Natural killer cell (primary cell): ENCODE measurements around the gene DCTD. TPM values are rescaled to one million over a fixed set of nuclear protein-coding genes. Genes with fewer than 3 reads are reported as not detected.

Experiments
- ATAC-seq, 3 donors: fragments of 150-1000 bp in 2 of 3; fragments of 200-7000 bp in 1 of 3; cut with Tn5 transposase; 1 replicate in 1 of 3; 2 replicates in 2 of 3; pipeline ENCODE4 v1.10.0; 2021; ENCODE audit warnings: mild to moderate bottlenecking in 2 of 3, moderate library complexity in 2 of 3
- DNase-seq, 2 donors: peaks; one replicate each; pipeline versions ENCODE4 v3.0.0 to v3.0.0-alpha.2; 2013 to 2021; ENCODE audit warnings: mixed read lengths in 1 of 2
- H3K27ac ChIP-seq: one replicate; pipeline ENCODE4 v1.5.1; 2013; ENCODE audit warnings: mild to moderate bottlenecking, low read length
- H3K27me3 ChIP-seq: one replicate; pipeline ENCODE4 v1.6.1; 2013; ENCODE audit warnings: low read length; ENCODE audit not compliant: control insufficient read depth, insufficient read depth
- H3K36me3 ChIP-seq: one replicate; pipeline ENCODE4 v1.6.1; 2013; ENCODE audit warnings: low read length; ENCODE audit not compliant: control insufficient read depth, insufficient read depth
- H3K4me1 ChIP-seq: one replicate; pipeline ENCODE4 v1.6.1; 2013; ENCODE audit warnings: low read length; ENCODE audit not compliant: control insufficient read depth, insufficient read depth
- H3K4me3 ChIP-seq: one replicate; pipeline ENCODE4 v1.5.1; 2013; ENCODE audit warnings: low read length
- H3K9me3 ChIP-seq: one replicate; pipeline ENCODE4 v1.6.1; 2013; ENCODE audit warnings: low read length; ENCODE audit not compliant: control insufficient read depth, insufficient read depth
- H3K27ac Mint-ChIP-seq, 2 donors: one replicate each; pipeline ENCODE4 v1.8.0; 2022; ENCODE audit warnings: mild to moderate bottlenecking in 2 of 2, mixed read lengths in 2 of 2, moderate library complexity in 1 of 2
- H3K27me3 Mint-ChIP-seq, 2 donors: one replicate each; pipeline ENCODE4 v1.8.0; 2022; ENCODE audit warnings: low read depth in 2 of 2, mixed read lengths in 2 of 2
- H3K36me3 Mint-ChIP-seq: one replicate; pipeline ENCODE4 v1.8.0; 2022; ENCODE audit warnings: mixed read lengths
- H3K4me1 Mint-ChIP-seq, 2 donors: one replicate each; pipeline ENCODE4 v1.8.0; 2022; ENCODE audit warnings: mixed read lengths in 2 of 2
- H3K4me3 Mint-ChIP-seq: one replicate; pipeline ENCODE4 v1.8.0; 2022; ENCODE audit warnings: mild to moderate bottlenecking, moderate library complexity, mixed read lengths
- H3K9me3 Mint-ChIP-seq, 2 donors: one replicate each; pipeline ENCODE4 v1.8.0; 2022; ENCODE audit warnings: mixed read lengths in 2 of 2
- whole genome bisulfite sequencing: methylation state at CpG from one replicate; pipeline ENCODE4 v1.1.7; 2013; ENCODE audit warnings: missing lambda C conversion rate; ENCODE audit not compliant: insufficient coverage; 5-methylcytosine and 5-hydroxymethylcytosine counted together
- intact Hi-C: fragments of 100-400 bp; cut with micrococcal nuclease; formaldehyde crosslinking; loops from one replicate; pipeline ENCODE4 v1.14.2; 2022
- total RNA-seq, 4 donors: library from RNA; stranded (reverse); fragments of 120-200 nt in 1 of 4; gene quantifications; one replicate each; pipeline versions ENCODE4 v1.2.3 to v1.2.4, GENCODE V29; 2013 to 2022
- TF ChIP-seq, protein P1 (sequence below): fragments of 200-600 bp; IDR thresholded peaks from one replicate; pipeline ENCODE4 v1.8.0; 2022; ENCODE audit warnings: antibody characterized with exemption

Gene DCTD
- total RNA-seq, 3 donors from 2014 or later (not counting 1 experiment from before 2014, with no cell fraction given) = 57.2 to 68.2 (median 68.1) TPM

DNA sequence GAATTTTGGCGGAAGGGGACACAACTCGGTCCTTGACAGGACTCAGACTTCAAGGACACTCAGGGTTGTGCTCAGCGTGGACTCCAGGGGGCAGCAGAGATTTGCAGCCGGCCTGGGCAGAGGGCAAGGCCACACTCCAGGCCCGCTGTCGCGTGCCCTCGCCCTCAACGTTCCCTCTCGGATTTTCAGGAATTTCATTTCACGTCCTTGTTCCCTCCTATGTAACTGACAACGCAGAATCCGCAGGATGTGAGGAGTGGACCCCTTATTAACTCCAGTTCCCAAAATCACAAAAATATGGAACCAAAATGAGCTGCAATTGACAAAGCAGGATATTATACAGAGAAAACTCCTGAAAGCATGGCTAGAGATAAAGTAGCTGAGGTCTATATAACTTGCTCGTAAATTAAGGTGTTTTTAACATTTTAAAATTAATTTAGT lies 21.0 kb upstream of the DCTD start:
- Mint-ChIP-seq H3K9me3 (no peaks in the 10 kb centered on the region), H3K27me3 (peaks cover 14 to 32% of the 10 kb centered on the region in 2 donors), H3K4me1 (peaks cover 0 to 6% of the 10 kb centered on the region in 2 donors), H3K4me3 (no peak overlapping the region), H3K36me3 (no peaks in the 10 kb centered on the region), H3K27ac (no peak overlapping the region)
- Histone ChIP-seq H3K36me3 (no peaks in the 10 kb centered on the region), H3K4me3 (no peak overlapping the region), H3K27me3 (no peaks in the 10 kb centered on the region), H3K27ac (no peak overlapping the region), H3K4me1 (no peaks in the 10 kb centered on the region), H3K9me3 (no peaks in the 10 kb centered on the region)
- 17% methylated on average over 13 of the region's 14 CpGs for WGBS
- ATAC-seq (peak; percentile 84 to 100 (median 98)), DNase-seq (peak; percentile 53 to 76)
- TF ChIP-seq, protein P1, sequence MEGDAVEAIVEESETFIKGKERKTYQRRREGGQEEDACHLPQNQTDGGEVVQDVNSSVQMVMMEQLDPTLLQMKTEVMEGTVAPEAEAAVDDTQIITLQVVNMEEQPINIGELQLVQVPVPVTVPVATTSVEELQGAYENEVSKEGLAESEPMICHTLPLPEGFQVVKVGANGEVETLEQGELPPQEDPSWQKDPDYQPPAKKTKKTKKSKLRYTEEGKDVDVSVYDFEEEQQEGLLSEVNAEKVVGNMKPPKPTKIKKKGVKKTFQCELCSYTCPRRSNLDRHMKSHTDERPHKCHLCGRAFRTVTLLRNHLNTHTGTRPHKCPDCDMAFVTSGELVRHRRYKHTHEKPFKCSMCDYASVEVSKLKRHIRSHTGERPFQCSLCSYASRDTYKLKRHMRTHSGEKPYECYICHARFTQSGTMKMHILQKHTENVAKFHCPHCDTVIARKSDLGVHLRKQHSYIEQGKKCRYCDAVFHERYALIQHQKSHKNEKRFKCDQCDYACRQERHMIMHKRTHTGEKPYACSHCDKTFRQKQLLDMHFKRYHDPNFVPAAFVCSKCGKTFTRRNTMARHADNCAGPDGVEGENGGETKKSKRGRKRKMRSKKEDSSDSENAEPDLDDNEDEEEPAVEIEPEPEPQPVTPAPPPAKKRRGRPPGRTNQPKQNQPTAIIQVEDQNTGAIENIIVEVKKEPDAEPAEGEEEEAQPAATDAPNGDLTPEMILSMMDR = peak; percentile 82
- intact Hi-C loops = loop anchor here (1.0 kb wide), 1 partner anchor 324 kb away; no protein-coding TSS in a partner anchor

- H3K9me3 Mint-ChIP-seq = no peaks in the 10 kb centered on the region
- H3K4me1 Mint-ChIP-seq = peaks cover 0 to 6% of the 10 kb centered on the region in 2 donors
- DNase-seq (no peak), ATAC-seq (peak in 1 of 3 donors; percentile 25)
- no peaks in the 10 kb centered on the region for H3K36me3 Mint-ChIP-seq
- Histone ChIP-seq H3K4me1 (no peaks in the 10 kb centered on the region), H3K9me3 (no peaks in the 10 kb centered on the region), H3K27me3 (no peaks in the 10 kb centered on the region), H3K27ac (no peak overlapping the region), H3K4me3 (no peak overlapping the region), H3K36me3 (no peaks in the 10 kb centered on the region)
- no peak overlapping the region for H3K4me3 Mint-ChIP-seq
- H3K27ac Mint-ChIP-seq = no peak overlapping the region
- intact Hi-C loops = loop anchor here (1.0 kb wide), 1 partner anchor 325 kb away; no protein-coding TSS in a partner anchor
- 75% methylated on average over 4 of the region's 5 CpGs for WGBS
- TF ChIP-seq, protein P1 = no peak
- H3K27me3 Mint-ChIP-seq = peaks cover 11 to 34% of the 10 kb centered on the region in 2 donors
Measured at GRCh38 chr4:182937268-182938204, 20.4 kb upstream of the DCTD start.

DNA sequence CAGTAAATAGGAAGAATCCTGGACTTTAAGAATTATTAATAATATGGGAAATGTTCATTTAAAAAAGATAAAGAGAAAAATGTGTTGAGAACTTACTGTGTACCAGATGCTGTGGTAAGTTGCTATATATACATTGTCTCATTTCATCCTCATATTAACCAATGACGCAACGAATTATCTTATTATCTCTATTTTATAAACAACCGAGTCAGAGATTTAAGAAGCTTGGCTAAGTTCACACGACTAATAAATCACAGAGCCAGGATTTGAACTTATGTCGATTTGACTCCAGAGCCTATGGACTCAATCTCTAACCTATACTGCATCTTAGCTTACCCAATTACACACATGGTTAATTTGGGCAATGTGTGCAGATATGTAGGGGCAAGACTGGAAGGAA lies 15.5 kb upstream of the DCTD start:
- Mint-ChIP-seq H3K27ac (no peak overlapping the region), H3K27me3 (peaks cover 11 to 28% of the 10 kb centered on the region in 2 donors), H3K4me3 (no peak overlapping the region), H3K9me3 (no peaks in the 10 kb centered on the region), H3K36me3 (no peaks in the 10 kb centered on the region), H3K4me1 (no peaks in the 10 kb centered on the region)
- Histone ChIP-seq H3K27ac (no peak overlapping the region), H3K9me3 (no peaks in the 10 kb centered on the region), H3K4me3 (no peak overlapping the region), H3K4me1 (no peaks in the 10 kb centered on the region), H3K27me3 (no peaks in the 10 kb centered on the region), H3K36me3 (no peaks in the 10 kb centered on the region)
- 88% methylated on average over 5 of the region's 5 CpGs for WGBS
- no peak for DNase-seq
- intact Hi-C loops = no loop called here
- TF ChIP-seq, protein P1 = no peak
- ATAC-seq = no peak
